Measurements from ENCODE around the gene SUFU. TPM values are rescaled to one million over a fixed set of nuclear protein-coding genes. Genes with fewer than 3 reads are reported as not detected.
A peak's percentile ranks its signal among the peaks of the same experiment; 100 is the strongest.
"Not testable (repeated sequence)": the region's sequence is repeated elsewhere in the genome, so short reads cannot be mapped to it uniquely, and the experiment has no call there.

The SUFU gene
- total and polyA plus RNA-seq, 10 donors, result 2.0 to 21.9 (median 13.0) TPM

GRCh38 chr10:102527546-102527945 lies 23.8 kb downstream of the SUFU start:
- H3K27ac ChIP-seq, result no peak overlapping the region
- no peak for TF ChIP-seq POLR2A (IDR thresholded peaks at IDR 0.05)
- no peak for TF ChIP-seq POLR2AphosphoS5 (IDR thresholded peaks at IDR 0.05)
- no peak for TF ChIP-seq CTCF (IDR thresholded peaks at IDR 0.05 in 8 of 11, conservative IDR thresholded peaks at IDR 0.05 in 3 of 11)
- H3K36me3 ChIP-seq, result peaks cover 0 to 74% (median 5%) of the 10 kb centered on the region in 6 donors
- no peaks in the 10 kb centered on the region for H3K27me3 ChIP-seq (replicated peaks in 1 of 7)
- 90 to 97% (median 93%) methylated on average over 2 of the region's 2 CpGs for WGBS, 5 donors
- intact Hi-C loops (cut with DNase I; ENCODE audit: low total_unique reads), result no loop called here
- H3K4me3 ChIP-seq, result no peak overlapping the region
- DNase-seq, result no peak
- H3K4me1 ChIP-seq, result peaks cover 0 to 6% (median 0%) of the 10 kb centered on the region in 6 donors
- H3K9me3 ChIP-seq, result no peaks in the 10 kb centered on the region

- H3K9me3 ChIP-seq, result no peaks in the 10 kb centered on the region
- intact Hi-C loops (cut with DNase I; ENCODE audit: low total_unique reads), result no loop called here
- no peak overlapping the region for H3K27ac ChIP-seq
- peaks cover 0 to 28% (median 7%) of the 10 kb centered on the region in 6 donors for H3K4me1 ChIP-seq
- DNase-seq, result peak; percentile 50
- no peak overlapping the region for H3K4me3 ChIP-seq
- no peaks in the 10 kb centered on the region for H3K27me3 ChIP-seq (replicated peaks in 1 of 7)
- 64 to 85% (median 77%) methylated on average over 13 of the region's 13 CpGs for WGBS, 5 donors
- H3K36me3 ChIP-seq, result peaks cover 0 to 38% (median 0%) of the 10 kb centered on the region in 6 donors
- TF ChIP-seq CTCF (IDR thresholded peaks at IDR 0.05 in 8 of 11, conservative IDR thresholded peaks at IDR 0.05 in 3 of 11) (no peak), POLR2AphosphoS5 (IDR thresholded peaks at IDR 0.05) (no peak), POLR2A (IDR thresholded peaks at IDR 0.05) (no peak)
Measured at GRCh38 chr10:102534333-102534732, 30.6 kb downstream of the SUFU start.

- H3K9me3 ChIP-seq; intact Hi-C loops (cut with DNase I; ENCODE audit: low total_unique reads); H3K4me3 ChIP-seq; H3K27me3 ChIP-seq (replicated peaks in 1 of 7); H3K27ac ChIP-seq: not testable (repeated sequence)
- H3K36me3 ChIP-seq, result peaks cover 0 to 32% (median 0%) of the 10 kb centered on the region in 6 donors
- DNase-seq, result peak; percentile 2
- WGBS, 5 donors, result 91 to 98% (median 95%) methylated on average over 9 of the region's 9 CpGs
- peaks cover 0 to 28% (median 7%) of the 10 kb centered on the region in 6 donors for H3K4me1 ChIP-seq
Measured at GRCh38 chr10:102534966-102535365, 31.2 kb downstream of the SUFU start.

GRCh38 chr10:102535481-102536147 lies 31.8 kb downstream of the SUFU start:
- peak; percentile 27 for DNase-seq
- no peak overlapping the region for H3K27ac ChIP-seq
- H3K4me1 ChIP-seq, result peaks cover 0 to 28% (median 7%) of the 10 kb centered on the region in 6 donors
- H3K36me3 ChIP-seq, result peaks cover 0 to 32% (median 0%) of the 10 kb centered on the region in 6 donors
- intact Hi-C loops (cut with DNase I; ENCODE audit: low total_unique reads), result no loop called here
- WGBS, 5 donors, result 93 to 98% (median 94%) methylated on average over 7 of the region's 7 CpGs
- H3K9me3 ChIP-seq, result no peaks in the 10 kb centered on the region
- TF ChIP-seq POLR2A (IDR thresholded peaks at IDR 0.05) (no peak), CTCF (IDR thresholded peaks at IDR 0.05 in 8 of 11, conservative IDR thresholded peaks at IDR 0.05 in 3 of 11) (no peak), POLR2AphosphoS5 (IDR thresholded peaks at IDR 0.05) (no peak)
- no peak overlapping the region for H3K4me3 ChIP-seq
- H3K27me3 ChIP-seq (replicated peaks in 1 of 7), result no peaks in the 10 kb centered on the region

All from spleen (tissue), 11 donors.